ENCODE results near the gene C19orf81.

- TF ChIP-seq, protein P1, sequence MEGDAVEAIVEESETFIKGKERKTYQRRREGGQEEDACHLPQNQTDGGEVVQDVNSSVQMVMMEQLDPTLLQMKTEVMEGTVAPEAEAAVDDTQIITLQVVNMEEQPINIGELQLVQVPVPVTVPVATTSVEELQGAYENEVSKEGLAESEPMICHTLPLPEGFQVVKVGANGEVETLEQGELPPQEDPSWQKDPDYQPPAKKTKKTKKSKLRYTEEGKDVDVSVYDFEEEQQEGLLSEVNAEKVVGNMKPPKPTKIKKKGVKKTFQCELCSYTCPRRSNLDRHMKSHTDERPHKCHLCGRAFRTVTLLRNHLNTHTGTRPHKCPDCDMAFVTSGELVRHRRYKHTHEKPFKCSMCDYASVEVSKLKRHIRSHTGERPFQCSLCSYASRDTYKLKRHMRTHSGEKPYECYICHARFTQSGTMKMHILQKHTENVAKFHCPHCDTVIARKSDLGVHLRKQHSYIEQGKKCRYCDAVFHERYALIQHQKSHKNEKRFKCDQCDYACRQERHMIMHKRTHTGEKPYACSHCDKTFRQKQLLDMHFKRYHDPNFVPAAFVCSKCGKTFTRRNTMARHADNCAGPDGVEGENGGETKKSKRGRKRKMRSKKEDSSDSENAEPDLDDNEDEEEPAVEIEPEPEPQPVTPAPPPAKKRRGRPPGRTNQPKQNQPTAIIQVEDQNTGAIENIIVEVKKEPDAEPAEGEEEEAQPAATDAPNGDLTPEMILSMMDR (IDR thresholded peaks at IDR 0.05; ENCODE audit: borderline replicate concordance, extremely low read depth, low read length, poor library complexity, severe bottlenecking) = no peak
- TF ChIP-seq EZH2 (IDR thresholded peaks at IDR 0.05; ENCODE audit: borderline replicate concordance, low read depth, low read length, severe bottlenecking) = no peak
Observed at GRCh38 chr19:50646074-50646807, 3.0 kb upstream of the C19orf81 start.

Measured in DND-41 (cell line).